OCI-LY7 (cell line): ENCODE data around the gene BTF3. TPM values are rescaled to one million over a fixed set of nuclear protein-coding genes. Genes with fewer than 3 reads are reported as not detected.

ENCODE experiments used
- BruUV-seq: library from RNA; stranded (reverse); fragments of 400-500 nt; replicated peaks from 2 replicates; lab custom pipeline; 2021; lab: Mats Ljungman, UMichigan
- CTCF ChIA-PET: fragments of 300-600 bp; sonication (Branson Sonifier 250); formaldehyde crosslinking; loops from one replicate; lab custom pipeline; 2022; ENCODE audit warnings: antibody characterized with exemption; ENCODE audit not compliant: unreplicated experiment; lab: Charles Lee
- POLR2A ChIA-PET: fragments of 300-600 bp; sonication (Branson Sonifier 250); formaldehyde crosslinking; loops from one replicate; lab custom pipeline; 2022; ENCODE audit warnings: antibody characterized with exemption; lab: Charles Lee
- DNase-seq: peaks from one replicate; pipeline ENCODE4 v3.0.0-alpha.2; 2015; ENCODE audit warnings: low spot score
- H2AFZ ChIP-seq: fragments of 200-600 bp; sonication (generic), shearing (Covaris generic); 2 replicates; pipeline ENCODE4 v1.6.1; 2014; ENCODE audit warnings: mild to moderate bottlenecking, antibody characterized with exemption, low read length, moderate library complexity
- H3K27ac ChIP-seq: fragments of 200-600 bp; sonication (generic); 2 replicates; pipeline ENCODE4 v1.5.1; 2014; ENCODE audit warnings: mixed run types, low read depth, mild to moderate bottlenecking, moderate library complexity, low read length, inconsistent platforms; ENCODE audit not compliant: poor library complexity, severe bottlenecking
- H3K36me3 ChIP-seq: fragments of 200-600 bp; sonication (generic); 2 replicates; pipeline ENCODE4 v1.6.1; 2014; ENCODE audit warnings: mild to moderate bottlenecking, antibody characterized with exemption, low read length, moderate library complexity, mixed read lengths; ENCODE audit not compliant: insufficient read depth
- H3K4me1 ChIP-seq: fragments of 200-600 bp; sonication (generic); 2 replicates; pipeline ENCODE4 v1.5.1; 2014; ENCODE audit warnings: mild to moderate bottlenecking, low read length; ENCODE audit not compliant: insufficient read depth, poor library complexity, severe bottlenecking
- H3K4me2 ChIP-seq: fragments of 200-600 bp; sonication (generic); 2 replicates; pipeline ENCODE4 v1.6.1; 2014; ENCODE audit warnings: mild to moderate bottlenecking, low read length
- H3K4me3 ChIP-seq: fragments of 200-600 bp; sonication (generic); 2 replicates; pipeline ENCODE4 v1.5.1; 2014; ENCODE audit warnings: mild to moderate bottlenecking, low read depth, low read length; ENCODE audit not compliant: poor library complexity, severe bottlenecking
- H3K79me2 ChIP-seq: fragments of 200-600 bp; sonication (generic); 2 replicates; pipeline ENCODE4 v1.6.1; 2016; ENCODE audit warnings: low read depth, mild to moderate bottlenecking, low read length, moderate library complexity, mixed read lengths; ENCODE audit not compliant: insufficient read depth
- H3K9me2 ChIP-seq: fragments of 200-600 bp; sonication (generic); 2 replicates; pipeline ENCODE4 v1.6.1; 2016; ENCODE audit warnings: mild to moderate bottlenecking, low read length, mixed read lengths; ENCODE audit not compliant: insufficient read depth
- H3K9me3 ChIP-seq: fragments of 200-600 bp; sonication (generic); 2 replicates; pipeline ENCODE4 v1.6.1; 2014; ENCODE audit warnings: mild to moderate bottlenecking, mixed run types, low read length, mixed read lengths
- H4K20me1 ChIP-seq: fragments of 200-600 bp; sonication (generic); 2 replicates; pipeline ENCODE4 v1.6.1; 2014; ENCODE audit warnings: mild to moderate bottlenecking, antibody characterized with exemption, low read length, moderate library complexity, mixed read lengths; ENCODE audit not compliant: insufficient read depth
- CTCF ChIP-seq: fragments of 200-600 bp; sonication (generic); conservative IDR thresholded peaks from 2 replicates; pipeline ENCODE4 v1.5.1; 2014; ENCODE audit warnings: mild to moderate bottlenecking, antibody characterized with exemption, low read length, moderate library complexity, mixed read lengths
- EZH2phosphoT487 ChIP-seq: fragments of 200-600 bp; sonication (generic); IDR thresholded peaks from 2 replicates; pipeline ENCODE4 v1.6.1; 2018; ENCODE audit warnings: low read depth, borderline replicate concordance, mild to moderate bottlenecking, mixed run types, antibody characterized with exemption, low read length, moderate library complexity, mixed read lengths
- intact Hi-C: fragments of 100-400 bp; cut with micrococcal nuclease; formaldehyde crosslinking; loops from one replicate; pipeline ENCODE4 v1.10.0; 2022; ENCODE audit not compliant: unreplicated experiment
- total RNA-seq, 2 experiments: library from RNA; depleted of rRNA in 1 of 2; stranded (reverse); fragments of >200 nt in 1 of 2; shearing (Covaris generic) in 1 of 2; gene quantifications; 2 replicates each; pipeline ENCODE4 v1.2.3, GENCODE V29; 2014 to 2022

Gene BTF3
- total RNA-seq, 2 experiments from 2014 or later = 350 to 736 TPM

GRCh38 chr5:73525606-73526203, 27.5 kb downstream of the BTF3 start:
- H3K9me2 ChIP-seq = no peaks in the 10 kb centered on the region
- H4K20me1 ChIP-seq = no peaks in the 10 kb centered on the region
- H3K4me2 ChIP-seq = no peak overlapping the region
- BruUV-seq = no TSS peak
- no peak overlapping the region for H3K27ac ChIP-seq
- TF ChIP-seq CTCF (no peak), EZH2phosphoT487 (no peak)
- DNase-seq = no peak
- no peak overlapping the region for H3K4me3 ChIP-seq
- POLR2A ChIA-PET = interaction anchor here (1.0 kb wide), 1 partner anchor 8 kb away, joined by 3 read pairs; no protein-coding TSS in a partner anchor
- no peaks in the 10 kb centered on the region for H3K4me1 ChIP-seq
- CTCF ChIA-PET = no interaction called here
- H3K36me3 ChIP-seq = no peaks in the 10 kb centered on the region
- intact Hi-C loops = no loop called here
- no peaks in the 10 kb centered on the region for H3K9me3 ChIP-seq
- no peak overlapping the region for H2AFZ ChIP-seq
- no peaks in the 10 kb centered on the region for H3K79me2 ChIP-seq

GRCh38 chr5:73528248-73528647, 30.0 kb downstream of the BTF3 start:
- no peak for TF ChIP-seq EZH2phosphoT487
- TF ChIP-seq CTCF = no peak
- H3K79me2 ChIP-seq = no peaks in the 10 kb centered on the region
- no peak overlapping the region for H3K27ac ChIP-seq
- H4K20me1 ChIP-seq = no peaks in the 10 kb centered on the region
- DNase-seq = no peak
- H3K9me2 ChIP-seq = no peaks in the 10 kb centered on the region
- no peak overlapping the region for H2AFZ ChIP-seq
- BruUV-seq = no TSS peak
- CTCF ChIA-PET = no interaction called here
- intact Hi-C loops = no loop called here
- H3K4me1 ChIP-seq = no peaks in the 10 kb centered on the region
- no peak overlapping the region for H3K4me2 ChIP-seq
- H3K9me3 ChIP-seq = no peaks in the 10 kb centered on the region
- POLR2A ChIA-PET = interaction anchor here (0.5 kb wide), 1 partner anchor 20 kb away, joined by 3 read pairs; no protein-coding TSS in a partner anchor
- H3K36me3 ChIP-seq = no peaks in the 10 kb centered on the region
- no peak overlapping the region for H3K4me3 ChIP-seq

GRCh38 chr5:73529081-73529480, 30.8 kb downstream of the BTF3 start:
- no peak overlapping the region for H2AFZ ChIP-seq
- ChIA-PET CTCF (no interaction called here), POLR2A (interaction anchor here (0.5 kb wide), 1 partner anchor 19 kb away, joined by 3 read pairs; no protein-coding TSS in a partner anchor)
- H3K9me3 ChIP-seq = no peaks in the 10 kb centered on the region
- TF ChIP-seq EZH2phosphoT487 (no peak), CTCF (no peak)
- H3K79me2 ChIP-seq = no peaks in the 10 kb centered on the region
- H4K20me1 ChIP-seq = no peaks in the 10 kb centered on the region
- no TSS peak for BruUV-seq
- H3K4me2 ChIP-seq = no peak overlapping the region
- H3K27ac ChIP-seq = no peak overlapping the region
- no peak overlapping the region for H3K4me3 ChIP-seq
- no peaks in the 10 kb centered on the region for H3K4me1 ChIP-seq
- intact Hi-C loops = no loop called here
- H3K36me3 ChIP-seq = no peaks in the 10 kb centered on the region
- no peaks in the 10 kb centered on the region for H3K9me2 ChIP-seq
- DNase-seq = no peak
